ENCODE results near the gene PATE1. TPM values are rescaled to one million over a fixed set of nuclear protein-coding genes. Genes with fewer than 3 reads are reported as not detected.

PATE1 gene
- total RNA-seq: not detected in 2 replicates

GRCh38 chr11:125745979-125746378 is at the start of gene PATE1:
Gene PATE1 (plus strand): TSS chr11:125746279. CDS start chr11:125746305, 26 bp downstream.

GRCh38 chr11:125778728-125779127 is 32.6 kb downstream of the PATE1 start, which contains the start of gene PATE2:
Gene PATE2 (minus strand): TSS chr11:125778828. CDS start chr11:125778773, 55 bp downstream.

GRCh38 chr11:125787827-125788226 is 41.7 kb downstream of the PATE1 start, which contains the start of gene PATE3:
Gene PATE3 (plus strand): TSS chr11:125788127. CDS start chr11:125788152, 25 bp downstream.

Other genes with a start within 250 kb of the PATE1 start
- gene EI24, start 176.8 kb upstream of the PATE1 start, total RNA-seq: 195 and 230 TPM in 2 replicates
- gene STT3A, start 153.4 kb upstream of the PATE1 start, total RNA-seq: 169 and 180 TPM in 2 replicates
- gene CHEK1, start 121.1 kb upstream of the PATE1 start, total RNA-seq: 27.3 and 33.3 TPM in 2 replicates
- 0.11 TPM in 1 of 2 replicates, not detected in the other for gene ACRV1, start 65.4 kb upstream of the PATE1 start, total RNA-seq
- not detected in 2 replicates for gene PATE2, start 32.5 kb downstream of the PATE1 start, total RNA-seq
- not detected in 2 replicates for gene PATE3, start 41.8 kb downstream of the PATE1 start, total RNA-seq
- gene PATE4, start 87.0 kb downstream of the PATE1 start, total RNA-seq: not detected in 2 replicates
- gene HYLS1, start 141.4 kb downstream of the PATE1 start, total RNA-seq: 4.1 and 8.2 TPM in 2 replicates
- 14.2 and 18.7 TPM in 2 replicates for gene PUS3, start 156.9 kb downstream of the PATE1 start, total RNA-seq
- gene DDX25, start 158.2 kb downstream of the PATE1 start, total RNA-seq: 0.62 TPM in 1 of 2 replicates, not detected in the other
- gene VSIG10L2, start 199.8 kb downstream of the PATE1 start, total RNA-seq: not detected in 2 replicates

Data from hair follicular keratinocyte (primary cell).